K562 (cell line): ENCODE data around the gene B4GALT5.

Experiments
- ARNT ChIP-seq, 2 experiments: fragments of 450-650 bp; IDR thresholded peaks; 2 replicates each; pipeline ENCODE4 v1.6.1; 2016; ENCODE audit warnings: mild to moderate bottlenecking in 1 of 2
- BMI1 ChIP-seq: fragments of 150-350 bp; IDR thresholded peaks from 2 replicates; pipeline ENCODE4 v1.6.1; 2014; ENCODE audit warnings: low read length
- EZH2 ChIP-seq: IDR thresholded peaks from 2 replicates; pipeline ENCODE4 v1.6.1; 2012; ENCODE audit warnings: low read depth, mild to moderate bottlenecking, inconsistent platforms, low read length, borderline replicate concordance
- MXI1 ChIP-seq: IDR thresholded peaks from 2 replicates; pipeline ENCODE4 v1.6.1; 2011; ENCODE audit warnings: low read depth, mild to moderate bottlenecking, improper control_type of control experiment, low read length
- POLR2A ChIP-seq: fragments of 450-650 bp; conservative IDR thresholded peaks from 2 replicates; pipeline ENCODE4 v1.6.1; 2016
- SNIP1 ChIP-seq: fragments of 450-650 bp; IDR thresholded peaks from 2 replicates; pipeline ENCODE4 v1.7.1; 2017; ENCODE audit warnings: low read depth, mild to moderate bottlenecking
- SREBF2 ChIP-seq: sonication (generic); formaldehyde crosslinking; IDR thresholded peaks from 2 replicates; pipeline ENCODE4 v1.4.0; 2020; ENCODE audit warnings: mild to moderate bottlenecking, missing genetic modification reagents
- TF ChIP-seq, protein P1 (sequence below): sonication (generic); formaldehyde crosslinking; IDR thresholded peaks from 2 replicates; pipeline ENCODE4 v1.8.1; 2022; ENCODE audit warnings: missing genetic modification reagents
- TF ChIP-seq, protein P2 (sequence below), 3 experiments: IDR thresholded peaks in 2 of 3; conservative IDR thresholded peaks in 1 of 3; 2 replicates each; pipeline ENCODE4 v1.5.1; 2011 to 2012; ENCODE audit warnings: low read length in 3 of 3, mild to moderate bottlenecking in 3 of 3, control low read depth in 2 of 3, improper control_type of control experiment in 1 of 3, inconsistent platforms in 1 of 3, low read depth in 1 of 3, mixed read lengths in 1 of 3, moderate library complexity in 1 of 3; ENCODE audit not compliant: insufficient read depth in 2 of 3
- TF ChIP-seq, protein P3 (sequence below): sonication (generic); formaldehyde crosslinking; IDR thresholded peaks from 2 replicates; pipeline ENCODE4 v1.9.0; 2022; ENCODE audit warnings: mild to moderate bottlenecking, missing genetic modification reagents

DNA sequence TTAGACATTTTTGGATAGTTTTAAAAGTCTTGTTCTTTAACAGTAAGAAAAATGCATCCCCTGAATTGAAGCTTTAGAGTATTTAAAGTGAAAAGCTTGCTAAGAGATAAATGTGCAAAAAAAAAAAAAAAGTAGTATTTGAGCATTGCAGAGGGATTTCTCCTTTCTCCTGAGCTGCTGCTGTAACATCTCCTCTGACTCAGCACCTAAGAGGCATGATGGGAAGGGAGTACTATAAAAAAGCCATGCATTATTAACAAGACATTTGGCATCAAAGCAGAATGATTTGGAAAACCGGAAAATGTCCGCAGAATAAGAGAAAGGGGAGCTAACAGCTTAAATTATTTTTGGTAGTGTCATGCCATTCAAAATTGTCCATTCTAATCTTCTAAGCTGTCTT, 27.9 kb downstream of the B4GALT5 start:
- TF ChIP-seq, protein P1, sequence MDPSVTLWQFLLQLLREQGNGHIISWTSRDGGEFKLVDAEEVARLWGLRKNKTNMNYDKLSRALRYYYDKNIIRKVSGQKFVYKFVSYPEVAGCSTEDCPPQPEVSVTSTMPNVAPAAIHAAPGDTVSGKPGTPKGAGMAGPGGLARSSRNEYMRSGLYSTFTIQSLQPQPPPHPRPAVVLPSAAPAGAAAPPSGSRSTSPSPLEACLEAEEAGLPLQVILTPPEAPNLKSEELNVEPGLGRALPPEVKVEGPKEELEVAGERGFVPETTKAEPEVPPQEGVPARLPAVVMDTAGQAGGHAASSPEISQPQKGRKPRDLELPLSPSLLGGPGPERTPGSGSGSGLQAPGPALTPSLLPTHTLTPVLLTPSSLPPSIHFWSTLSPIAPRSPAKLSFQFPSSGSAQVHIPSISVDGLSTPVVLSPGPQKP (CRISPR knock-in tag): no peak
- TF ChIP-seq EZH2 (no peak), SREBF2 (CRISPR knock-in tag) (no peak), BMI1 (no peak), SNIP1 (no peak), MXI1 (no peak), POLR2A (no peak), ARNT (IDR thresholded peaks at IDR 0.05) (0 out of 4 replicates have a peak, but pooled peaks of 1 of the 2 experiments have one; percentile 27)
- TF ChIP-seq, protein P2, sequence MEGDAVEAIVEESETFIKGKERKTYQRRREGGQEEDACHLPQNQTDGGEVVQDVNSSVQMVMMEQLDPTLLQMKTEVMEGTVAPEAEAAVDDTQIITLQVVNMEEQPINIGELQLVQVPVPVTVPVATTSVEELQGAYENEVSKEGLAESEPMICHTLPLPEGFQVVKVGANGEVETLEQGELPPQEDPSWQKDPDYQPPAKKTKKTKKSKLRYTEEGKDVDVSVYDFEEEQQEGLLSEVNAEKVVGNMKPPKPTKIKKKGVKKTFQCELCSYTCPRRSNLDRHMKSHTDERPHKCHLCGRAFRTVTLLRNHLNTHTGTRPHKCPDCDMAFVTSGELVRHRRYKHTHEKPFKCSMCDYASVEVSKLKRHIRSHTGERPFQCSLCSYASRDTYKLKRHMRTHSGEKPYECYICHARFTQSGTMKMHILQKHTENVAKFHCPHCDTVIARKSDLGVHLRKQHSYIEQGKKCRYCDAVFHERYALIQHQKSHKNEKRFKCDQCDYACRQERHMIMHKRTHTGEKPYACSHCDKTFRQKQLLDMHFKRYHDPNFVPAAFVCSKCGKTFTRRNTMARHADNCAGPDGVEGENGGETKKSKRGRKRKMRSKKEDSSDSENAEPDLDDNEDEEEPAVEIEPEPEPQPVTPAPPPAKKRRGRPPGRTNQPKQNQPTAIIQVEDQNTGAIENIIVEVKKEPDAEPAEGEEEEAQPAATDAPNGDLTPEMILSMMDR (IDR thresholded peaks at IDR 0.05 in 2 of 3, conservative IDR thresholded peaks at IDR 0.05 in 1 of 3; ENCODE audit: insufficient read depth in 2 of 3, low read depth in 1 of 3, low read length in 3 of 3): no peak
- TF ChIP-seq, protein P3, sequence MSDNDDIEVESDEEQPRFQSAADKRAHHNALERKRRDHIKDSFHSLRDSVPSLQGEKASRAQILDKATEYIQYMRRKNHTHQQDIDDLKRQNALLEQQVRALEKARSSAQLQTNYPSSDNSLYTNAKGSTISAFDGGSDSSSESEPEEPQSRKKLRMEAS (CRISPR knock-in tag): no peak
